Measurements from ENCODE around the gene TMC2. TPM values are rescaled to one million over a fixed set of nuclear protein-coding genes. Genes with fewer than 3 reads are reported as not detected.

Gene TMC2
- total and polyA plus RNA-seq, 2 of the 4 experiments (the other 2 are of a cell fraction): not detected

DNA sequence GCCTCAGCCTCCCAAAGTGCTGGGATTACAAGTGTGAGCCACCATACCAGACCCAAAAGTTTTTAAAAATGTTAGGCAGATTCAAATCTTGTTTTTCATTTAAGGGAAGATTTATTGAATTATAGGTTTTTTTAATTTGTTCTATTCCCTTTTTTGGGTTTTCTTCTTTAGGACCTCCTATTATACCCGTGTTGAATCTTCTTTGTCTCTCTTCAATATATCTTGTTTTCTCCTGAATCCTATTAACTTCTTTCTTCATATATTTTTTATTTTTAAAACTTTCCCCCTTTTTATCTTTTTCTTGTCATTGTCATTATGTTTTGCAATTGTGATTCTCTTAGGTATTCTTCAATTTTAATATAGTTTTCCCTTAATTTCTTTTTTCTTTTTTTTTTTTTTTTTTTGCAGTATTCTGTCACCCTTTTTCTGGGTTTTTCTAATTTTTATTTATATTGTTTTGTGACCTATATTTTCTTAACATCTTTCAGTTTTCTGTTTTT is 70.2 kb downstream of the TMC2 start:
- H4K20me1 ChIP-seq (ENCODE audit: insufficient read depth, low read length): no peaks in the 10 kb centered on the region
- CTCF ChIA-PET: no interaction called here
- no peaks in the 10 kb centered on the region for H3K4me1 ChIP-seq (ENCODE audit: control insufficient read depth, insufficient read depth, low read length)
- H3K79me1 ChIP-seq (ENCODE audit: low read depth in 1 of 2, low read length in 2 of 2): no peaks in the 10 kb centered on the region
- no peak overlapping the region for H4K5ac ChIP-seq (ENCODE audit: low read depth, low read length)
- DNase-seq (no peak), ATAC-seq (ENCODE audit: low read depth) (no peak)
- no peak overlapping the region for H4K91ac ChIP-seq (ENCODE audit: insufficient read depth, low read depth, low read length)
- H3K18ac ChIP-seq (ENCODE audit: low read depth, low read length): no peak overlapping the region
- no peaks in the 10 kb centered on the region for H3K36me3 ChIP-seq (ENCODE audit: control insufficient read depth, insufficient read depth, low read length)
- no peak overlapping the region for H3K23ac ChIP-seq (ENCODE audit: low read depth, low read length)
- no peak for TF ChIP-seq CEBPB (IDR thresholded peaks at IDR 0.05; ENCODE audit: low read depth, low read length)
- TF ChIP-seq, protein P1, sequence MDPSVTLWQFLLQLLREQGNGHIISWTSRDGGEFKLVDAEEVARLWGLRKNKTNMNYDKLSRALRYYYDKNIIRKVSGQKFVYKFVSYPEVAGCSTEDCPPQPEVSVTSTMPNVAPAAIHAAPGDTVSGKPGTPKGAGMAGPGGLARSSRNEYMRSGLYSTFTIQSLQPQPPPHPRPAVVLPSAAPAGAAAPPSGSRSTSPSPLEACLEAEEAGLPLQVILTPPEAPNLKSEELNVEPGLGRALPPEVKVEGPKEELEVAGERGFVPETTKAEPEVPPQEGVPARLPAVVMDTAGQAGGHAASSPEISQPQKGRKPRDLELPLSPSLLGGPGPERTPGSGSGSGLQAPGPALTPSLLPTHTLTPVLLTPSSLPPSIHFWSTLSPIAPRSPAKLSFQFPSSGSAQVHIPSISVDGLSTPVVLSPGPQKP (IDR thresholded peaks at IDR 0.05; ENCODE audit: borderline replicate concordance, low read depth, low read length): no peak
- H3K4me3 ChIP-seq (ENCODE audit: insufficient read depth, low read depth, low read length): no peak overlapping the region
- no peaks in the 10 kb centered on the region for H3K27me3 ChIP-seq (ENCODE audit: control insufficient read depth, insufficient read depth, low read length)
- H3K4ac ChIP-seq (ENCODE audit: low read depth, low read length): no peak overlapping the region
- BruUV-seq (replicated peaks): no TSS peak
- H2BK5ac ChIP-seq (ENCODE audit: low read depth, low read length, poor library complexity, severe bottlenecking): no peak overlapping the region
- no peak overlapping the region for H3K9ac ChIP-seq (ENCODE audit: low read depth, low read length)
- H3K14ac ChIP-seq (replicated peaks; ENCODE audit: low read depth, low read length): no peak overlapping the region
- POLR2A ChIA-PET (ENCODE audit: unreplicated experiment): no interaction called here
- no peak overlapping the region for H2AK9ac ChIP-seq (replicated peaks; ENCODE audit: low read depth, low read length, poor library complexity)
- H3K56ac ChIP-seq (ENCODE audit: extremely low read depth, insufficient read depth, low read length): no peak overlapping the region
- no peak overlapping the region for H3K4me2 ChIP-seq (ENCODE audit: low read depth, low read length)
- H2BK120ac ChIP-seq (ENCODE audit: low read depth, low read length): no peak overlapping the region
- intact Hi-C loops (cut with micrococcal nuclease): no loop called here
- in situ Hi-C loops (cut with MboI; ENCODE audit: low sequenced_read_pairs): no loop called here
- WGBS, 2 experiments (ENCODE audit: extremely low coverage in 2 of 2, insufficient read length in 1 of 2): no CpG with 5 or more reads among the region's 1 CpG
- H3K27ac ChIP-seq (ENCODE audit: insufficient read depth, low read length): no peak overlapping the region
- dilution Hi-C loops (cut with HindIII; ENCODE audit: low sequenced_read_pairs, unreplicated experiment): no loop called here
- H2AK5ac ChIP-seq (ENCODE audit: low read depth, low read length): no peak overlapping the region
- H2AFZ ChIP-seq (replicated peaks; ENCODE audit: low read length, poor library complexity): no peak overlapping the region
- H3K9me3 ChIP-seq (ENCODE audit: control insufficient read depth, insufficient read depth, low read length): peaks cover 3% of the 10 kb centered on the region; the same call in 1 of the 2 replicates
- no peak overlapping the region for H4K8ac ChIP-seq (ENCODE audit: low read depth in 2 of 2, low read length in 2 of 2)
- H2BK20ac ChIP-seq (ENCODE audit: low read depth, low read length): no peak overlapping the region
- H3K9me1 ChIP-seq (ENCODE audit: insufficient read depth, low read length): no peaks in the 10 kb centered on the region
- no peak overlapping the region for H2BK15ac ChIP-seq (ENCODE audit: low read depth, low read length)
